HepG2 (cell line): Measurements from ENCODE around the gene RNF182. TPM values are rescaled to one million over a fixed set of nuclear protein-coding genes. Genes with fewer than 3 reads are reported as not detected.

Source experiments
- ATAC-seq: fragments of 200-7000 bp; cut with Tn5 transposase; 3 replicates; pipeline ENCODE4 v1.9.1; 2020; ENCODE audit warnings: mild to moderate bottlenecking, moderate library complexity
- BruUV-seq: library from RNA; stranded (reverse); fragments of 400-500 nt; replicated peaks from 2 replicates; lab custom pipeline; 2021; lab: Mats Ljungman, UMichigan
- CTCF ChIA-PET: fragments of 300-600 bp; formaldehyde crosslinking; extraction: SDS; loops from one replicate; lab custom pipeline; 2021; ENCODE audit warnings: low total read pairs, inconsistent platforms, low intra/inter-chr PET ratio; lab: Yijun Ruan, JAX
- POLR2A ChIA-PET: fragments of 350-600 bp; sonication (Branson Sonifier 250); formaldehyde crosslinking; loops from one replicate; lab custom pipeline; 2020; ENCODE audit warnings: antibody characterized with exemption, inconsistent platforms; lab: Yijun Ruan, JAX
- DNase-seq: peaks from one replicate; pipeline ENCODE4 v3.0.0-alpha.2; 2015; ENCODE audit warnings: low spot score
- FAIRE-seq: peaks from 3 replicates; lab custom pipeline; 2011; peaks lifted over from hg19 to GRCh38; lab: Jason Lieb, UNC
- H2AFZ ChIP-seq: one replicate; pipeline ENCODE4 v1.6.1; 2011; ENCODE audit warnings: low read length, inconsistent platforms
- H3K27ac ChIP-seq: fragments of 300-600 bp; 3 replicates; pipeline ENCODE4 v1.8.0; 2011; ENCODE audit warnings: mixed run types, mild to moderate bottlenecking, mixed read lengths, low read length, inconsistent platforms; ENCODE audit not compliant: insufficient read depth; ENCODE audit errors: extremely low read length
- H3K27me3 ChIP-seq, 2 experiments: fragments of 200-600 bp in 1 of 2; 2 replicates in 1 of 2; 3 replicates in 1 of 2; pipeline versions ENCODE4 v1.6.0 to v1.8.0; 2011; ENCODE audit warnings: low read length in 2 of 2, mild to moderate bottlenecking in 2 of 2, moderate library complexity in 2 of 2, inconsistent platforms in 1 of 2; ENCODE audit not compliant: insufficient read depth in 2 of 2, control insufficient read depth in 1 of 2
- H3K36me3 ChIP-seq, 2 experiments: fragments of 200-600 bp in 1 of 2; replicated peaks in 1 of 2; 2 replicates in 1 of 2; 3 replicates in 1 of 2; pipeline versions ENCODE4 v1.5.1 to v1.8.0; 2011; ENCODE audit warnings: low read length in 2 of 2, inconsistent platforms in 1 of 2; ENCODE audit not compliant: insufficient read depth in 2 of 2, control insufficient read depth in 1 of 2
- H3K4me1 ChIP-seq: 2 replicates; pipeline ENCODE4 v1.5.1; 2012; ENCODE audit warnings: low read length, inconsistent platforms; ENCODE audit not compliant: insufficient read depth
- H3K4me2 ChIP-seq: 2 replicates; pipeline ENCODE4 v1.6.0; 2011; ENCODE audit warnings: low read depth, low read length, inconsistent platforms
- H3K4me3 ChIP-seq, 3 experiments: fragments of 200-600 bp in 1 of 3; sonication (generic), shearing (Covaris generic) in 1 of 3; replicated peaks in 1 of 3; 2 replicates each; pipeline ENCODE4 v1.5.1; 2011 to 2016; ENCODE audit warnings: low read length in 3 of 3, inconsistent platforms in 2 of 3, low read depth in 2 of 3, mild to moderate bottlenecking in 2 of 3, control low read depth in 1 of 3, mixed read lengths in 1 of 3; ENCODE audit not compliant: insufficient read depth in 1 of 3
- H3K79me2 ChIP-seq: one replicate; pipeline ENCODE4 v1.6.1; 2011; ENCODE audit warnings: low read length, inconsistent platforms; ENCODE audit not compliant: insufficient read depth
- H3K9ac ChIP-seq: 2 replicates; pipeline ENCODE4 v1.6.0; 2011; ENCODE audit warnings: mild to moderate bottlenecking, low read depth, low read length, inconsistent platforms; ENCODE audit not compliant: insufficient read depth
- H3K9me3 ChIP-seq: 2 replicates; pipeline ENCODE4 v1.5.1; 2012; ENCODE audit warnings: mild to moderate bottlenecking, low read length
- H4K20me1 ChIP-seq: 2 replicates; pipeline ENCODE4 v1.6.0; 2011; ENCODE audit warnings: inconsistent platforms, mild to moderate bottlenecking, low read length, moderate library complexity; ENCODE audit not compliant: insufficient read depth
- FOSL1 ChIP-seq: sonication (generic); formaldehyde crosslinking; IDR thresholded peaks from 2 replicates; pipeline ENCODE4 v1.9.0; 2021; ENCODE audit warnings: missing genetic modification reagents, borderline replicate concordance
- HMGA1 ChIP-seq: sonication (generic); formaldehyde crosslinking; conservative IDR thresholded peaks from 2 replicates; pipeline ENCODE4 v1.4.0; 2020; ENCODE audit warnings: missing genetic modification reagents
- ISX ChIP-seq: sonication (generic); formaldehyde crosslinking; conservative IDR thresholded peaks from 2 replicates; pipeline ENCODE4 v1.5.0; 2020; ENCODE audit warnings: missing genetic modification reagents
- PAX8 ChIP-seq: sonication (generic); formaldehyde crosslinking; IDR thresholded peaks from 2 replicates; pipeline ENCODE4 v1.8.0; 2022; ENCODE audit warnings: mild to moderate bottlenecking, missing genetic modification reagents, borderline replicate concordance
- SATB2 ChIP-seq: sonication (generic); formaldehyde crosslinking; IDR thresholded peaks from 2 replicates; pipeline ENCODE4 v1.5.0; 2020; ENCODE audit warnings: missing genetic modification reagents
- TBX3 ChIP-seq: fragments of 450-650 bp; IDR thresholded peaks from 2 replicates; pipeline ENCODE4 v1.6.1; 2017; ENCODE audit warnings: antibody characterized with exemption, mild to moderate bottlenecking, inconsistent platforms, borderline replicate concordance
- WGBS: methylation state at CpG from one replicate; pipeline ENCODE4 v1.1.6; 2017; ENCODE audit warnings: low lambda C conversion rate; 5-methylcytosine and 5-hydroxymethylcytosine counted together
- in situ Hi-C: cut with HindIII; loops from 2 replicates; pipeline ENCODE4 v1.10.0; 2017; ENCODE audit warnings: low pct_unique_long_range_greater_than_20kb; ENCODE audit not compliant: extremely low pct_ligation_motif_present
- intact Hi-C: fragments of 100-400 bp; cut with micrococcal nuclease; formaldehyde crosslinking; loops from one replicate; pipeline ENCODE4 v1.10.0; 2022; ENCODE audit not compliant: unreplicated experiment
- polyA plus RNA-seq, 8 experiments: library from polyadenylated mRNA; depleted of rRNA in 3 of 8; stranded (reverse) in 7 of 8; unstranded in 1 of 8; fragments of >200 nt; fragmentation: Illumina TruSeq in 4 of 8; extraction: Trizol in 4 of 8; gene quantifications; 2 replicates each; pipeline versions ENCODE4 v1.2.1 to v1.2.3, GENCODE V29; 2011 to 2016; ENCODE audit warnings: low read depth in 4 of 8, missing spikeins in 1 of 8, mixed read lengths in 1 of 8; ENCODE audit not compliant: insufficient read depth in 1 of 8
- total RNA-seq, 5 experiments: library from RNA; depleted of rRNA; stranded (reverse); fragments of >200 nt; fragmentation: Illumina TruSeq; extraction: Trizol; gene quantifications; 2 replicates each; pipeline ENCODE4 v1.2.3, GENCODE V29; 2016; ENCODE audit warnings: low read depth in 1 of 5
- TF ChIP-seq, protein P1 (sequence below): IDR thresholded peaks from 2 replicates; pipeline ENCODE4 v1.6.1; 2016; ENCODE audit warnings: low read depth, control low read depth
- TF ChIP-seq, protein P2 (sequence below): sonication (generic); formaldehyde crosslinking; IDR thresholded peaks from 2 replicates; pipeline ENCODE4 v1.8.0; 2022; ENCODE audit warnings: missing genetic modification reagents, mild to moderate bottlenecking, borderline replicate concordance

The RNF182 gene
- total and polyA plus RNA-seq, 2 of the 13 experiments (the other 11 are each of a cell fraction or from before 2014, with no cell fraction given): not detected

DNA sequence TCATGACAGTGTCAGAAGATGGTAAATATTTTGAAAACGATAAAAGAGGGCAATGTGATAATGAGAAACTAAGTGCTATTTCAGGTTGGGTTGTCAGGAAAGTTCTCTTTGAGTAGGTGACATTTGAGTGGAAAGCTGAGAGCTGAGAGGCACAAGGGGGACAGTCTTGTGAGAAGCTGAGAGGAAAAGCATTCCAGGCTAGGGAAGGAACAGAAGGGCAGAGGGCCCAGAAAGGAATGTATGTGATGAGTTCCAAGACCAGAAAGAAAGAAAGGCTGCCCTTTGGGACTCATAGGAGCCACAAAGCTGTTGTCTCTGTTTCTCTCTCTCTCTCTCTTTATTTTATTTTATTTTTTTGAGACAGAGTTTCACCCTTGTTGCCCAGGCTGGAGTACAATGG, 7.6 kb upstream of the RNF182 start:
- TF ChIP-seq ISX (no peak), TBX3 (no peak), SATB2 (CRISPR knock-in tag) (no peak), FOSL1 (CRISPR knock-in tag) (no peak), PAX8 (CRISPR knock-in tag) (no peak), HMGA1 (CRISPR knock-in tag) (no peak)
- TF ChIP-seq, protein P1, sequence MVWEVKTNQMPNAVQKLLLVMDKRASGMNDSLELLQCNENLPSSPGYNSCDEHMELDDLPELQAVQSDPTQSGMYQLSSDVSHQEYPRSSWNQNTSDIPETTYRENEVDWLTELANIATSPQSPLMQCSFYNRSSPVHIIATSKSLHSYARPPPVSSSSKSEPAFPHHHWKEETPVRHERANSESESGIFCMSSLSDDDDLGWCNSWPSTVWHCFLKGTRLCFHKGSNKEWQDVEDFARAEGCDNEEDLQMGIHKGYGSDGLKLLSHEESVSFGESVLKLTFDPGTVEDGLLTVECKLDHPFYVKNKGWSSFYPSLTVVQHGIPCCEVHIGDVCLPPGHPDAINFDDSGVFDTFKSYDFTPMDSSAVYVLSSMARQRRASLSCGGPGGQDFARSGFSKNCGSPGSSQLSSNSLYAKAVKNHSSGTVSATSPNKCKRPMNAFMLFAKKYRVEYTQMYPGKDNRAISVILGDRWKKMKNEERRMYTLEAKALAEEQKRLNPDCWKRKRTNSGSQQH (CRISPR knock-in tag): no peak
- TF ChIP-seq, protein P2, sequence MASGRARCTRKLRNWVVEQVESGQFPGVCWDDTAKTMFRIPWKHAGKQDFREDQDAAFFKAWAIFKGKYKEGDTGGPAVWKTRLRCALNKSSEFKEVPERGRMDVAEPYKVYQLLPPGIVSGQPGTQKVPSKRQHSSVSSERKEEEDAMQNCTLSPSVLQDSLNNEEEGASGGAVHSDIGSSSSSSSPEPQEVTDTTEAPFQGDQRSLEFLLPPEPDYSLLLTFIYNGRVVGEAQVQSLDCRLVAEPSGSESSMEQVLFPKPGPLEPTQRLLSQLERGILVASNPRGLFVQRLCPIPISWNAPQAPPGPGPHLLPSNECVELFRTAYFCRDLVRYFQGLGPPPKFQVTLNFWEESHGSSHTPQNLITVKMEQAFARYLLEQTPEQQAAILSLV: no peak
- TF ChIP-seq, all 625 proteins: peak for 0
- H3K27me3 ChIP-seq: peaks cover 1 to 3% of the 10 kb centered on the region in 2 experiments; a peak in 1 of 5 replicates
- no peaks in the 10 kb centered on the region for H3K9me3 ChIP-seq
- no peak for DNase-seq
- no TSS peak for BruUV-seq
- FAIRE-seq: no peak
- H3K4me1 ChIP-seq: no peaks in the 10 kb centered on the region
- ChIA-PET CTCF (no interaction called here), POLR2A (no interaction called here)
- H3K36me3 ChIP-seq: no peaks in the 10 kb centered on the region
- no peak overlapping the region for H3K4me2 ChIP-seq
- no peaks in the 10 kb centered on the region for H4K20me1 ChIP-seq
- H3K79me2 ChIP-seq: no peaks in the 10 kb centered on the region
- H2AFZ ChIP-seq: no peak overlapping the region
- in situ Hi-C loops (no loop called here), intact Hi-C loops (no loop called here)
- ATAC-seq: no peak
- no peak overlapping the region for H3K4me3 ChIP-seq
- no peak overlapping the region for H3K27ac ChIP-seq
- 0% methylated on average over 1 of the region's 1 CpG for WGBS
- no peak overlapping the region for H3K9ac ChIP-seq
